Right ventricle myocardium superior (tissue), 1 donor: ENCODE results near the gene AK2. TPM values are rescaled to one million over a fixed set of nuclear protein-coding genes. Genes with fewer than 3 reads are reported as not detected.
"Not testable (repeated sequence)": the region's sequence is repeated elsewhere in the genome, so short reads cannot be mapped to it uniquely, and the experiment has no call there.

Experiments used
- ATAC-seq: fragments of 200-7000 bp; cut with Tn5 transposase; one replicate; pipeline ENCODE4 v1.9.1; 2020; ENCODE audit warnings: mild to moderate bottlenecking; ENCODE audit not compliant: poor library complexity
- DNase-seq: peaks from one replicate; pipeline ENCODE4 v3.0.0-alpha.2; 2020
- intact Hi-C: fragments of 100-400 bp; cut with DNase I; formaldehyde crosslinking; loops from one replicate; pipeline ENCODE4 v1.11.2; 2022
- total RNA-seq: library from RNA; stranded (reverse); fragmentation: NEBNext Ultra II Directional; extraction: Animal tissue kit (Norgen Biotek cat#: 25700); gene quantifications from one replicate; pipeline ENCODE4 v1.2.1, GENCODE V29; 2021
- donor health status: DM: no; HTN: yes; CAD: no; lungs with severe emphysema.

Gene AK2
- total RNA-seq, 1 donor from 2014 or later, result 124 TPM

GRCh38 chr1:32988665-32989064, 48.0 kb downstream of the AK2 start:
- ATAC-seq (peak; percentile 19), DNase-seq (no peak)
- intact Hi-C loops, result no loop called here

GRCh38 chr1:32985226-32985625, 51.5 kb downstream of the AK2 start:
- ATAC-seq (no peak), DNase-seq (no peak)
- intact Hi-C loops, result no loop called here

- DNase-seq (no peak), ATAC-seq (no peak)
- intact Hi-C loops, result no loop called here
Observed at GRCh38 chr1:32984455-32985171, 52.1 kb downstream of the AK2 start.

GRCh38 chr1:32984090-32984454, 52.6 kb downstream of the AK2 start:
- ATAC-seq, result no peak
- intact Hi-C loops, result no loop called here
- DNase-seq, result no peak

GRCh38 chr1:32983020-32983419, 53.7 kb downstream of the AK2 start:
- intact Hi-C loops, result no loop called here
- no peak for ATAC-seq
- DNase-seq, result no peak

GRCh38 chr1:32981003-32981901, 55.4 kb downstream of the AK2 start:
- intact Hi-C loops, result no loop called here
- ATAC-seq (peak; percentile 84), DNase-seq (peak; percentile 59)

GRCh38 chr1:32980080-32980479, 56.6 kb downstream of the AK2 start:
- intact Hi-C loops, result no loop called here
- DNase-seq (no peak), ATAC-seq (no peak)

- DNase-seq (no peak), ATAC-seq (no peak)
- intact Hi-C loops, result no loop called here
Observed at GRCh38 chr1:32978854-32979253, 57.8 kb downstream of the AK2 start.

GRCh38 chr1:32977546-32978087, 59.1 kb downstream of the AK2 start:
- ATAC-seq (no peak), DNase-seq (no peak)
- intact Hi-C loops, result no loop called here

GRCh38 chr1:32975055-32975454, 61.6 kb downstream of the AK2 start:
- ATAC-seq, intact Hi-C loops, DNase-seq: not testable (repeated sequence)

GRCh38 chr1:32973458-32973857, 63.2 kb downstream of the AK2 start:
- ATAC-seq, DNase-seq, intact Hi-C loops: not testable (repeated sequence)

GRCh38 chr1:32972814-32973428, 63.8 kb downstream of the AK2 start:
- DNase-seq, result peak; percentile 56
- intact Hi-C loops, result no loop called here
- ATAC-seq, result peak; percentile 90

GRCh38 chr1:32971576-32971975, 65.1 kb downstream of the AK2 start:
- ATAC-seq (no peak), DNase-seq (no peak)
- intact Hi-C loops, result no loop called here

- DNase-seq (no peak), ATAC-seq (no peak)
- intact Hi-C loops, result no loop called here
Observed at GRCh38 chr1:32971156-32971555, 65.5 kb downstream of the AK2 start.

GRCh38 chr1:32969566-32969965, 67.1 kb downstream of the AK2 start:
- ATAC-seq (no peak), DNase-seq (no peak)
- intact Hi-C loops, result no loop called here

- DNase-seq (no peak), ATAC-seq (no peak)
- intact Hi-C loops, result no loop called here
Observed at GRCh38 chr1:32967888-32968568, 68.7 kb downstream of the AK2 start.

- ATAC-seq (no peak), DNase-seq (no peak)
- intact Hi-C loops, result no loop called here
Observed at GRCh38 chr1:32966900-32967299, 69.8 kb downstream of the AK2 start.

- intact Hi-C loops, result no loop called here
- DNase-seq, result no peak
- no peak for ATAC-seq
Observed at GRCh38 chr1:32965251-32965747, 71.4 kb downstream of the AK2 start.
